CD8-positive, alpha-beta memory T cell (primary cell): Measurements from ENCODE around the gene MRI1. TPM values are rescaled to one million over a fixed set of nuclear protein-coding genes. Genes with fewer than 3 reads are reported as not detected.

Experiments
- CTCF ChIA-PET: fragments of 350-600 bp; sonication (Branson Sonifier 250); formaldehyde crosslinking; loops from one replicate; lab custom pipeline; 2021; ENCODE audit warnings: antibody characterized with exemption; lab: Charles Lee
- POLR2A ChIA-PET: fragments of 350-600 bp; sonication (Branson Sonifier 250); formaldehyde crosslinking; loops from one replicate; lab custom pipeline; 2021; ENCODE audit warnings: antibody characterized with exemption; lab: Charles Lee
- DNase-seq, 5 donors: peaks; one replicate each; pipeline versions ENCODE4 v3.0.0 to v3.0.0-alpha.2; 2020 to 2022; ENCODE audit warnings: mixed read lengths in 1 of 5
- H3K27ac ChIP-seq: one replicate; pipeline ENCODE4 v1.7.0; 2013; ENCODE audit warnings: low read depth, mild to moderate bottlenecking, low read length, moderate library complexity
- H3K27me3 ChIP-seq: 2 replicates; pipeline ENCODE4 v1.7.0; 2013; ENCODE audit warnings: low read length, mild to moderate bottlenecking; ENCODE audit not compliant: insufficient read depth, poor library complexity, severe bottlenecking
- H3K36me3 ChIP-seq: 2 replicates; pipeline ENCODE4 v1.7.0; 2013; ENCODE audit warnings: mild to moderate bottlenecking, low read length, moderate library complexity; ENCODE audit not compliant: insufficient read depth
- H3K4me1 ChIP-seq: 2 replicates; pipeline ENCODE4 v1.7.0; 2013; ENCODE audit warnings: mild to moderate bottlenecking, low read length, moderate library complexity; ENCODE audit not compliant: insufficient read depth
- H3K4me3 ChIP-seq: 2 replicates; pipeline ENCODE4 v1.7.0; 2013; ENCODE audit warnings: mild to moderate bottlenecking, low read length
- H3K9me3 ChIP-seq: 2 replicates; pipeline ENCODE4 v1.7.0; 2013; ENCODE audit warnings: mild to moderate bottlenecking, low read length
- H3K27ac Mint-ChIP-seq, 8 donors: one replicate each; pipeline ENCODE4 v1.8.0; 2020 to 2021; ENCODE audit warnings: mixed read lengths in 8 of 8, mild to moderate bottlenecking in 6 of 8, inconsistent platforms in 3 of 8, moderate library complexity in 3 of 8
- H3K27me3 Mint-ChIP-seq, 2 donors: one replicate each; pipeline ENCODE4 v1.8.0; 2020 to 2021; ENCODE audit warnings: mixed read lengths in 2 of 2, mild to moderate bottlenecking in 1 of 2, moderate library complexity in 1 of 2
- H3K36me3 Mint-ChIP-seq, 3 donors: one replicate each; pipeline ENCODE4 v1.8.0; 2020 to 2021; ENCODE audit warnings: mixed read lengths in 3 of 3, inconsistent platforms in 1 of 3, mild to moderate bottlenecking in 1 of 3
- H3K4me1 Mint-ChIP-seq, 3 donors: one replicate each; pipeline ENCODE4 v1.8.0; 2020 to 2021; ENCODE audit warnings: mixed read lengths in 3 of 3, inconsistent platforms in 1 of 3, mild to moderate bottlenecking in 1 of 3
- H3K4me3 Mint-ChIP-seq, 7 donors: one replicate each; pipeline ENCODE4 v1.8.0; 2020 to 2021; ENCODE audit warnings: mixed read lengths in 7 of 7, mild to moderate bottlenecking in 6 of 7, moderate library complexity in 4 of 7, inconsistent platforms in 2 of 7
- H3K9me3 Mint-ChIP-seq, 5 donors: one replicate each; pipeline ENCODE4 v1.8.0; 2020 to 2022; ENCODE audit warnings: mixed read lengths in 5 of 5, mild to moderate bottlenecking in 3 of 5, moderate library complexity in 2 of 5, inconsistent platforms in 1 of 5
- polyA plus RNA-seq: library from polyadenylated mRNA; unstranded; fragments of 300-500 nt; fragmentation: Illumina TruSeq; gene quantifications from one replicate; pipeline ENCODE4 v1.2.3, GENCODE V29; 2021
- total RNA-seq, 2 experiments: library from RNA; stranded (reverse); gene quantifications; one replicate each; pipeline ENCODE4 v1.2.3, GENCODE V29; 2021

The MRI1 gene
- total and polyA plus RNA-seq, 3 experiments from 2014 or later, result 19.0 to 43.5 (median 42.4) TPM

DNA sequence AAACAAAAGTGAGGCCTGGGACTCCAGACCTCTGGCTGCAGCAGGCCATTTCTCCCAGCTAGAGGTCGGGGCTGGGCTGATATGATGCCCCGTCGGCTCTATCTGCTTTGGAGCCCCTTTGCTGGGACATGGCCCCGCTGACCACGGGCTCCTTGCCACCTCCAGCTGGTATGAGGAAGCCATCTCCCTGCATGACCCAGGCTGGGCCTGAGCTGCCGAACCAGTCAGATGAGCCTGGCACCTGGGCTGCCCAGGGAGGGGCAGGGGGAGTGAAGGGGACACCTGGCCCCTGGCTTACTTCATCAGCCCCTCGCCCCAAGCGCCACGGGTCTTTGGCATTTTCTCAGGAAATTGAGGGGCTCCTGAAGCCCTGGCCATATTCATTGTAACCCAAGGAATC lies 38.7 kb downstream of the MRI1 start:
- no peaks in the 10 kb centered on the region for H3K27me3 ChIP-seq
- H3K9me3 Mint-ChIP-seq, result no peaks in the 10 kb centered on the region
- ChIA-PET CTCF (interaction anchor here (1.2 to 3.5 kb wide), 2 partner anchors 9 to 59 kb away, joined by 3 to 17 read pairs; no protein-coding TSS in a partner anchor), POLR2A (no interaction called here)
- no peaks in the 10 kb centered on the region for H3K9me3 ChIP-seq
- H3K4me3 Mint-ChIP-seq, result no peak overlapping the region
- H3K27ac ChIP-seq, result no peak overlapping the region
- no peak overlapping the region for H3K27ac Mint-ChIP-seq
- H3K4me3 ChIP-seq, result no peak overlapping the region
- H3K4me1 Mint-ChIP-seq, result peaks cover 0 to 2% (median 0%) of the 10 kb centered on the region in 3 donors
- H3K4me1 ChIP-seq, result no peaks in the 10 kb centered on the region
- peaks cover 0 to 10% (median 0%) of the 10 kb centered on the region in 3 donors for H3K36me3 Mint-ChIP-seq
- DNase-seq, result no peak
- H3K27me3 Mint-ChIP-seq, result no peaks in the 10 kb centered on the region
- H3K36me3 ChIP-seq, result no peaks in the 10 kb centered on the region

DNA sequence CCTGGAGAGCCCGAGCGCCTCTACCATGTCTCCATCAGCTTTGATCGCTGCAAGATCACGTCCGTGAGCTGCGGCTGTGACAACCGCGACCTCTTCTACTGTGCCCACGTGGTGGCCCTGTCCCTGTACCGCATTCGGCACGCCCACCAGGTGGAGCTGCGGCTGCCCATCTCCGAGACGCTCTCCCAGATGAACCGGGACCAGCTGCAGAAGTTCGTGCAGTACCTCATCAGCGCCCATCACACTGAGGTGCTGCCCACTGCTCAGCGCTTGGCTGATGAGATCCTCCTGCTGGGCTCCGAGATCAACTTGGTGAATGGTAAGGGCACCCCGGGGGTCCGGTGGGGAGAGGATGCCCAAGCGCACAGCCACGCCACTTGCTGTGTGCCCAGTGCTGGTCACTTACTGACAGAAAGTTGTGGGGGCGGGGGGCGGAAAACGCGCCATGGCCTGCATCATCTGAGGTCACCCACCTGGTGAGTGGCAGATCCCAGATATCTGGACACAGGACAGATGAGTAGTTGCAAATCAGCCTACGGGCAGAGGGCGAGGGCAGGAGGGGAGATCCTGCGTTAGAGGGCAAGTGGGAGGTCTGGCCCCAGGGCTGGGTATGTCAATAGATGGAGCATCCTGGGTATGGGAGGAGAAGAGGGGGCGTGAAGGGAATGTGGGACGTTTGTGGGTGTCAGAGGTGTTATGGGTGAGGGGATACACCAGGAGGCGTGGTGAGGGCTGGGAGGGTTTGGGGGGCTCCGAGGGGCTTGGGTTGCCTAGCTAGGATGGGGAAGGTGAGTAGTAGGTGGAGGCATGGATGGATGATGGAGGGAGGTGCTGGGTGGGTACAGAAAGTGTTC lies 40.7 kb downstream of the MRI1 start:
- CTCF ChIA-PET, result interaction anchor here (3.5 kb wide), 1 partner anchor 57 kb away, joined by 17 read pairs; no protein-coding TSS in a partner anchor
- no peaks in the 10 kb centered on the region for H3K9me3 Mint-ChIP-seq
- no peaks in the 10 kb centered on the region for H3K9me3 ChIP-seq
- H3K4me3 ChIP-seq, result no peak overlapping the region
- H3K27me3 Mint-ChIP-seq, result no peaks in the 10 kb centered on the region
- no peak overlapping the region for H3K4me3 Mint-ChIP-seq
- no peak for DNase-seq
- no peaks in the 10 kb centered on the region for H3K27me3 ChIP-seq
- H3K36me3 ChIP-seq, result no peaks in the 10 kb centered on the region
- H3K36me3 Mint-ChIP-seq, result peaks cover 0 to 16% (median 0%) of the 10 kb centered on the region in 3 donors
- POLR2A ChIA-PET, result no interaction called here
- peak overlapping the region in 2 of 8 donors; percentile 4 to 32 for H3K27ac Mint-ChIP-seq
- H3K4me1 ChIP-seq, result no peaks in the 10 kb centered on the region
- H3K4me1 Mint-ChIP-seq, result peaks cover 0 to 2% (median 0%) of the 10 kb centered on the region in 3 donors
- H3K27ac ChIP-seq, result no peak overlapping the region

GRCh38 chr19:13806728-13807127 lies 42.4 kb downstream of the MRI1 start:
- CTCF ChIA-PET, result no interaction called here
- no peaks in the 10 kb centered on the region for H3K4me1 Mint-ChIP-seq

GRCh38 chr19:13807421-13808021 lies 43.2 kb downstream of the MRI1 start:
- ChIA-PET CTCF (interaction anchor here (1.3 to 1.8 kb wide), 3 partner anchors 55 to 329 kb away, joined by 3 to 6 read pairs (median 3); partner anchors contain the start of gene ASF1B), POLR2A (interaction anchor here (0.6 kb wide), 1 partner anchor 10 kb away, joined by 3 read pairs; no protein-coding TSS in a partner anchor)

More at GRCh38 chr19:13806728-13807127, 42.4 kb downstream of the MRI1 start:
- no peak overlapping the region for H3K4me3 Mint-ChIP-seq
- H3K9me3 Mint-ChIP-seq, result no peaks in the 10 kb centered on the region
- Histone ChIP-seq H3K9me3 (no peaks in the 10 kb centered on the region), H3K4me1 (no peaks in the 10 kb centered on the region), H3K27me3 (no peaks in the 10 kb centered on the region), H3K4me3 (no peak overlapping the region), H3K36me3 (no peaks in the 10 kb centered on the region), H3K27ac (no peak overlapping the region)
- H3K27ac Mint-ChIP-seq, result no peak overlapping the region
- no peaks in the 10 kb centered on the region for H3K27me3 Mint-ChIP-seq
- DNase-seq, result no peak
- H3K36me3 Mint-ChIP-seq, result peaks cover 0 to 16% (median 0%) of the 10 kb centered on the region in 3 donors
- POLR2A ChIA-PET, result interaction anchor here (0.7 kb wide), 1 partner anchor 40 kb away, joined by 4 read pairs; no protein-coding TSS in a partner anchor

DNA sequence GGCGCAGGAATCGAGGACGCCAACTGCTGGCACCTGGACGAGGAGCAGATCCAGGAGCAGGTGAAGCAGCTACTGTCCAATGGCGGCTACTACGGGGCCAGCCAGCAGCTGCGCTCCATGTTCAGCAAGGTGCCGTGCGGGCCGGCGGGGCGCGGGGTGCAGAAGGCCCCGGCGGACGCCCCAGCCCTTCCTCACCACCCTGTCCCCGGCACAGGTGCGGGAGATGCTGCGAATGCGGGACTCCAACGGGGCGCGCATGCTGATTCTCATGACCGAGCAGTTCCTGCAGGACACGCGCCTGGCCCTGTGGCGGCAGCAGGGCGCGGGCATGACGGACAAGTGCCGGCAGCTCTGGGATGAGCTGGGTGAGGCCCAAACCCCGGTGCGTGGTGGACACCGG lies 44.5 kb downstream of the MRI1 start:
- Histone ChIP-seq H3K36me3 (no peaks in the 10 kb centered on the region), H3K4me1 (no peaks in the 10 kb centered on the region), H3K27me3 (no peaks in the 10 kb centered on the region), H3K4me3 (no peak overlapping the region), H3K27ac (no peak overlapping the region), H3K9me3 (no peaks in the 10 kb centered on the region)
- no peak overlapping the region for H3K27ac Mint-ChIP-seq
- peaks cover 0 to 20% (median 0%) of the 10 kb centered on the region in 3 donors for H3K36me3 Mint-ChIP-seq
- ChIA-PET CTCF (interaction anchor here (1.8 kb wide), 1 partner anchor 55 kb away, joined by 6 read pairs; no protein-coding TSS in a partner anchor), POLR2A (no interaction called here)
- peaks cover 0 to 3% (median 0%) of the 10 kb centered on the region in 3 donors for H3K4me1 Mint-ChIP-seq
- no peaks in the 10 kb centered on the region for H3K9me3 Mint-ChIP-seq
- DNase-seq, result no peak
- no peak overlapping the region for H3K4me3 Mint-ChIP-seq
- no peaks in the 10 kb centered on the region for H3K27me3 Mint-ChIP-seq

More at GRCh38 chr19:13807421-13808021, 43.2 kb downstream of the MRI1 start:
- no peaks in the 10 kb centered on the region for H3K9me3 ChIP-seq
- Mint-ChIP-seq H3K4me3 (no peak overlapping the region), H3K4me1 (no peaks in the 10 kb centered on the region), H3K36me3 (peaks cover 0 to 16% (median 0%) of the 10 kb centered on the region in 3 donors), H3K9me3 (no peaks in the 10 kb centered on the region), H3K27me3 (no peaks in the 10 kb centered on the region), H3K27ac (no peak overlapping the region)
- DNase-seq, result no peak
- no peaks in the 10 kb centered on the region for H3K4me1 ChIP-seq
- H3K27me3 ChIP-seq, result no peaks in the 10 kb centered on the region
- H3K36me3 ChIP-seq, result no peaks in the 10 kb centered on the region
- H3K27ac ChIP-seq, result no peak overlapping the region
- H3K4me3 ChIP-seq, result no peak overlapping the region

- DNase-seq, result no peak
- Histone ChIP-seq H3K36me3 (no peaks in the 10 kb centered on the region), H3K4me3 (no peak overlapping the region), H3K9me3 (no peaks in the 10 kb centered on the region), H3K4me1 (no peaks in the 10 kb centered on the region), H3K27me3 (no peaks in the 10 kb centered on the region), H3K27ac (no peak overlapping the region)
- Mint-ChIP-seq H3K4me1 (peaks cover 3 to 9% (median 5%) of the 10 kb centered on the region in 3 donors), H3K27ac (no peak overlapping the region), H3K36me3 (peaks cover 0 to 16% (median 0%) of the 10 kb centered on the region in 3 donors), H3K9me3 (no peaks in the 10 kb centered on the region), H3K27me3 (no peaks in the 10 kb centered on the region), H3K4me3 (no peak overlapping the region)
- ChIA-PET POLR2A (interaction anchor here (0.7 kb wide), 1 partner anchor 835 kb away, joined by 3 read pairs; no protein-coding TSS in a partner anchor), CTCF (no interaction called here)
These were observed 48.2 kb downstream of the MRI1 start for GRCh38 chr19:13812544-13812943.

DNA sequence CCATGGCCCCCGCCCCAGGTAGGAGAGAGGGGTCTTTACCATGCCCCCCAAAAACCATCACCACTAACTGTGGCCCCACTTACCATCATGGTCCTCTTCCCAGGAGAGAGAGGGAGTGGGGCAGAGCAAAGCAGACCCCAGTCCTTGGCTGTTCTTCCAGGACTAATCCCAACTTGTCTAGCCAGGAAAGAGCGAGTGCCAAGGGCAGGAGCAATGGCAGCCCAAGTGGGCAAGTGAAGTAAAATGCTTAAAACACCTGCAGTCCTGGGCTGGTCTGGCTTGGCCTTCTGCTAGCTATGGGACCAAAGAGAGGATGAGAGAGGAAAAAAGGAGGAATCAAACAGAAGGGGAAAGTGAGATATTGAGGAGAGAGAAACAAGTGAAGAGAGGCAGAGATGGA lies 48.8 kb downstream of the MRI1 start:
- H3K36me3 ChIP-seq, result no peaks in the 10 kb centered on the region
- Mint-ChIP-seq H3K36me3 (peaks cover 0 to 16% (median 0%) of the 10 kb centered on the region in 3 donors), H3K27ac (peak overlapping the region in 1 of 8 donors; percentile 25), H3K27me3 (no peaks in the 10 kb centered on the region), H3K4me3 (no peak overlapping the region), H3K9me3 (no peaks in the 10 kb centered on the region), H3K4me1 (peaks cover 3 to 9% (median 5%) of the 10 kb centered on the region in 3 donors)
- no peaks in the 10 kb centered on the region for H3K9me3 ChIP-seq
- H3K4me3 ChIP-seq, result no peak overlapping the region
- no peaks in the 10 kb centered on the region for H3K27me3 ChIP-seq
- no peak for DNase-seq
- ChIA-PET POLR2A (no interaction called here), CTCF (no interaction called here)
- no peaks in the 10 kb centered on the region for H3K4me1 ChIP-seq
- no peak overlapping the region for H3K27ac ChIP-seq
